GM19043 (cell line): ENCODE data around the gene RNF112.
A peak's percentile ranks its signal among the peaks of the same experiment; 100 is the strongest.

Source experiments
- ATAC-seq: cut with Tn5 transposase; IDR thresholded peaks from one replicate; pipeline ENCODE4 v1.9.1; 2021; ENCODE audit warnings: low read depth; ENCODE audit not compliant: unreplicated experiment

RNF112 gene

DNA sequence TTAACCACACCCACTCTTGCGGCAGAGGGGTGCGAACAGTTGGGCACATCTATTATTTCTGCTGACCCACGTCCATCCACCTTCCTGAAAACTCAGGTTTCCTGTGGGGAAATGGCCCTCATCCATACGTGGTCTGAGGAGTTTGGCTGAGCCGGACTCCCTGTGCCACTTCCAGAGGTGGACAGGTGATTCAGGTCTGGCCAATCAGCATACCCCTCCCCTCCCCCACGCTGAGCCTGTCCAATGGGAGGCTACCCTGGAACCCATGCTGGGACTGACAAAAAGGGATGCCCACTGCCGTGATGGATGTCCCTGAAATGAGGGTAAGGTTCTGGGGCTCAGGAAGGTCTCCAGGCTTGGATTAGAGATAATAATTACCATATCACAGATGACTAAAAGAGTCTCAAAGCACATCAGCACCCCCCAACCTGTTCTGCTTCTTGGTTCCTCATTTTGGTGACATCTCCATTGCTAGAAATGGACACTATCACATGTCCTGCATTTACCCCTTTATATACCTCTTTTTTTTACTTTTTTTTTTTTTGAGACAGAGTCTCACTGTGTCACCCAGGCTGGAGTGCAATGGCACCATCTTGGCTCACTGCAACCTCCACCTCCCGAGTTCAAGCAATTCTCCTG, 38.0 kb upstream of the RNF112 start:
- no peak for ATAC-seq

- ATAC-seq, result no peak
Observed at GRCh38 chr17:19374136-19374535, 36.9 kb upstream of the RNF112 start.

- ATAC-seq, result no peak
Observed at GRCh38 chr17:19375732-19376131, 35.3 kb upstream of the RNF112 start.

- no peak for ATAC-seq
Observed at GRCh38 chr17:19376811-19377210, 34.2 kb upstream of the RNF112 start.

GRCh38 chr17:19377602-19378415, 33.2 kb upstream of the RNF112 start:
- ATAC-seq, result peak; percentile 94

- peak; percentile 8 for ATAC-seq
Observed at GRCh38 chr17:19378416-19379360, 32.3 kb upstream of the RNF112 start, which contains the start of gene MAPK7. MAPK7 (plus strand) TSS chr17:19378498; CDS start chr17:19378901, 403 bp downstream.

- ATAC-seq, result no peak
Observed at GRCh38 chr17:19379361-19380065, 31.5 kb upstream of the RNF112 start.

DNA sequence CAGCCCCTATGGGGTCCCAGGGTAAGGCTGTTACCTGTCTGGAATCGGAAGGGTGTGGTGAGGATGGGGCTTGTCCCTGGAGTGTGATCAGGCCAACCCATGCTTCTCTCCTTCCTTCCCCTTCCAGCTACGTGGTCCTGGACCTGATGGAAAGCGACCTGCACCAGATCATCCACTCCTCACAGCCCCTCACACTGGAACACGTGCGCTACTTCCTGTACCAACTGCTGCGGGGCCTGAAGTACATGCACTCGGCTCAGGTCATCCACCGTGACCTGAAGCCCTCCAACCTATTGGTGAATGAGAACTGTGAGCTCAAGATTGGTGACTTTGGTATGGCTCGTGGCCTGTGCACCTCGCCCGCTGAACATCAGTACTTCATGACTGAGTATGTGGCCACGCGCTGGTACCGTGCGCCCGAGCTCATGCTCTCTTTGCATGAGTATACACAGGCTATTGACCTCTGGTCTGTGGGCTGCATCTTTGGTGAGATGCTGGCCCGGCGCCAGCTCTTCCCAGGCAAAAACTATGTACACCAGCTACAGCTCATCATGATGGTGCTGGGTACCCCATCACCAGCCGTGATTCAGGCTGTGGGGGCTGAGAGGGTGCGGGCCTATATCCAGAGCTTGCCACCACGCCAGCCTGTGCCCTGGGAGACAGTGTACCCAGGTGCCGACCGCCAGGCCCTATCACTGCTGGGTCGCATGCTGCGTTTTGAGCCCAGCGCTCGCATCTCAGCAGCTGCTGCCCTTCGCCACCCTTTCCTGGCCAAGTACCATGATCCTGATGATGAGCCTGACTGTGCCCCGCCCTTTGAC, 30.3 kb upstream of the RNF112 start:
- ATAC-seq, result no peak

DNA sequence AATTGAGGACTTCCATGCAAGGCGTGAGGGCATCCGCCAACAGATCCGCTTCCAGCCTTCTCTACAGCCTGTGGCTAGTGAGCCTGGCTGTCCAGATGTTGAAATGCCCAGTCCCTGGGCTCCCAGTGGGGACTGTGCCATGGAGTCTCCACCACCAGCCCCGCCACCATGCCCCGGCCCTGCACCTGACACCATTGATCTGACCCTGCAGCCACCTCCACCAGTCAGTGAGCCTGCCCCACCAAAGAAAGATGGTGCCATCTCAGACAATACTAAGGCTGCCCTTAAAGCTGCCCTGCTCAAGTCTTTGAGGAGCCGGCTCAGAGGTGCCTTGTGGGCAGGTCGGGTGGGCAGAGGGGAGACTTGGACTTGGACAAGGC, 29.7 kb upstream of the RNF112 start:
- no peak for ATAC-seq

DNA sequence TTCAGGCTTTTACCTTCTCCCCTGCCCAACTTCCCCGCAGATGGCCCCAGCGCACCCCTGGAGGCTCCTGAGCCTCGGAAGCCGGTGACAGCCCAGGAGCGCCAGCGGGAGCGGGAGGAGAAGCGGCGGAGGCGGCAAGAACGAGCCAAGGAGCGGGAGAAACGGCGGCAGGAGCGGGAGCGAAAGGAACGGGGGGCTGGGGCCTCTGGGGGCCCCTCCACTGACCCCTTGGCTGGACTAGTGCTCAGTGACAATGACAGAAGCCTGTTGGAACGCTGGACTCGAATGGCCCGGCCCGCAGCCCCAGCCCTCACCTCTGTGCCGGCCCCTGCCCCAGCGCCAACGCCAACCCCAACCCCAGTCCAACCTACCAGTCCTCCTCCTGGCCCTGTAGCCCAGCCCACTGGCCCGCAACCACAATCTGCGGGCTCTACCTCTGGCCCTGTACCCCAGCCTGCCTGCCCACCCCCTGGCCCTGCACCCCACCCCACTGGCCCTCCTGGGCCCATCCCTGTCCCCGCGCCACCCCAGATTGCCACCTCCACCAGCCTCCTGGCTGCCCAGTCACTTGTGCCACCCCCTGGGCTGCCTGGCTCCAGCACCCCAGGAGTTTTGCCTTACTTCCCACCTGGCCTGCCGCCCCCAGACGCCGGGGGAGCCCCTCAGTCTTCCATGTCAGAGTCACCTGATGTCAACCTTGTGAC, 29.1 kb upstream of the RNF112 start:
- ATAC-seq, result no peak

GRCh38 chr17:19382531-19383444, 28.2 kb upstream of the RNF112 start:
- no peak for ATAC-seq

DNA sequence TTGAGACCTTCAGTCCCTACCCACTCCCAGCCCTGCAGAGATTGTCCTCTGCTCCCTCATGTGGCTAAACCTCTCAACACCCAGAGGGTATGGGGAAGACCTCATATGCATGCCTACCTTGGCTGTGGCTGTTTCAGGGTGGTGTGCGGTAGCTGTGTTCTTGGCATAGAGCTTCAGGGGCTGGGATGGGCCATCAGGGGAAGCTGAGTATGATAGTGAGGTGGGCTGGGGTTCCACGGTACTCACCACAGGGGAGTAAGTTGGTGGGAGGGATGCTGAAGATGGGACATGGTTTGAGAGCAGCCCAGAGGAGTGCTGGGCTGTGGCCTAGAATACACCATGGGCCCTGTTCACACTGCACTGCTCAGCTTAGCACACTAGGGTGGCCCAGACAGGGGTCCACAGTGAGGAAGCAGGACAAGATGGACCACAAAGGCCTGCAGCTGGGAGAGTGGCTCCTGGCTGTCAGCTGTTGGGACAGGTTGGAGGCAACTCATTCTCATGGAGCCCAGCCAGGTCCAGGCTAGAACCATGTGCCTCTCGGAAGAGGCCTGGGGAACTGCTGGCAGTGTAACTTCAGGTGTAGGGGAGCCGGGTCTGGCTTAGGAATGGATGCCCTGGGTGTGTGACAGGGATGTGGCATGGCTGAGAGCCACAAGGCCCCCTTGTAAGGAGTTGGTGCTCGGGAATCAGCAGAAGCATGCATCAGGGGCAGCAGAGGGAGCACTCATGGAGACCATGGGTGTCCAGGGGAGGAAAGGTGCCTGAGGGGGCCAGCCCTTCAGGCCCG, 27.2 kb upstream of the RNF112 start:
- no peak for ATAC-seq

DNA sequence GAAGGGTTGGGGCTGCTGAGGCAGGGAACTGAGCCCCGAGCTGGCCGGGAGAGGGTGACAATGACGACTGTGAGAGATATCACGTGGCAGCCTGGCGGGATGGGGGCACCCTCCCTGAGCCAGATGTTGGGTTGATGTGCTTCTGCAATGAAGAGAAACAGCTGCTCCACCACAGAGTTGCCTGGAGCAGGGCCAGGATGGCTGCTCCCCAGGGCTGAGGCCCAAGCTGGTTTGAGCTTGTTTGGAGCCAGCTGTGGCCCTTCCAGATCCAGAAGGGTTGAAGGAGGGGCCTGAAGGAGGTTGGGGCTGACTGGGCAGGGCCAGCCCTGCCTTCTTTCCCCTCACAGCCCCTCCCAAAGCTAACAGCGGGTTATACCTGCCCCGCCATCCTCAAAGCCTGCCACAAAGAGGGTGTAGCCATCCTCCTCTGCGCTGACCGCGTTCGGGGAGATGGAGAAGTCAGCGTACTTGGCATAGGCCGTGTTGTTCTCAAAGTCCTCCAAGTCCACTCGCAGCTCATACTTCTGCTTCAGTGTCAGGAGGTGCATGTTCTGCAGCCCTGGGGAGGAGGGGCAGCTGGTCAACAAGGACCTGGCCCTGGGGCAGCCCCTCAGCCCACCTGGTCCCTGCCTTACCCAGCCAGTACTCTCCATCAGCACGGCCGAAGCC, 26.2 kb upstream of the RNF112 start:
- ATAC-seq, result no peak

DNA sequence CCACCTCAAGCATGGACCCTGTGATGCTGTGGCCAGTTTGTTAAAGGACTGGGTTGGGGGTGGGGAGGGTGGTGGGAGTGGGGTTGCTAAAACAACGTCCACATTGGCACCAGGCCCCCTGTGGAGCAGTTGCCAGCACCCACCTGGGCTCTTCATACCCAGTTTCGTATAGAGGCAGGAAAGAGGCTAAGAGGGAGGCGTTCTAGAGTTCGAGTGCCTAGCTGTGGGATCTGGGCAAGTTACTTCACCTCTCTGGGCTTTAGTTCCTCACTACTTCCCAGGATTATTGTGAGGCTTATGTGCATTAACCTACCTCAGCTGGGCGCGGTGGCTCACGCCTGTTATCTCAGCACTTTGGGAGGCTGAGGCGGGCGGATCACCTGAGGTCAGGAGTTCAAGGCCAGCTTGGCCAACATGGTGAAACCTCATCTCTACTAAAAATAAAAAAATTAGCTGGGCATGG, 25.5 kb upstream of the RNF112 start:
- ATAC-seq, result no peak

DNA sequence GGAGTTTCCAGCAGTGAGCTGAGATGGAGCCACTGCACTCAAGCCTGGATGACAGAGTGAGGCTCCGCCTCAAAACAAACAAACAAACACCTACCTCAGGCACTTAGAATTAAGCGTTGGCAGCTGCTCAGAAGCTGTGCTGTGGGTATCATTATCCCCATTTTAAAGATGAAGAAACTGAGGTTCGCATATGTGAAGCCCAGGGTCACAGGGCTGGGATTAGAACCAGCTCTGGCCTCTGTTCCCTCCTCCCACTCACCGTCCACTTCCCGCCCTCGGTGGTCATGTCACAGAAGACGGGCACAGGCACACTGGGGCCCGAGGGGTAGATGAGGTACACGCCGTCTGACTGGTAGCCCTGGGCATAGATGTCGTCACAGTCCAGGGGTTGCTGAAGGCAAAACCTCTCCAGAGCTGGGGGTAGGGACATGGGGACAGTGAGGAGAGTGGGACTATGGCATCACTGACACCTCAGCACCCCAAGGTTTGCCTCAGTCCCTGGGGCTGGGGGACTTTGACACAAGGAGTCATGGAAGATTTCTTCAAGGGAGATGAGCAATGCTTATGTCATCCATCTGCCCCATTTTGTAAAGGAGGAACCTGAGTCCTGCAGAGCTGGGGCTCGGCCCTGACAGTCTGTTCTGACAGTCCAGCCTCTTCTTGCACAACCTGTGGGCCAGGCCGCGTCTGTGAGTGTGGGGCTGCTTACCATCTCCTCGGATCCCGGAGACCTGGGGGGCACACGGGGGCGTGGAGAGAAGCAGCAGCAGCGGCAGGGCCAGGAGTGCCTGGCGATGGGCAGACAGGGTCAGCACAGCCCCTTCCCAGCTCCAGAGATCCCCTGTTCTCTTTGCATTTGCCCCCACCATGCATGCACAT, 24.7 kb upstream of the RNF112 start:
- no peak for ATAC-seq
